ENCODE results near the gene ERP27.

Gene ERP27

GRCh38 chr12:14873440-14874185, 64.7 kb downstream of the ERP27 start:
- Histone ChIP-seq H3K9ac (no peak overlapping the region), H2AFZ (no peak overlapping the region), H3K36me3 (ENCODE audit: control insufficient read depth, insufficient read depth, low read length) (no peaks in the 10 kb centered on the region), H3K27me3 (ENCODE audit: control insufficient read depth, insufficient read depth, low read length) (no peaks in the 10 kb centered on the region), H3K4me1 (no peaks in the 10 kb centered on the region), H3K4me3 (ENCODE audit: low read depth, low read length) (no peak overlapping the region), H3K9me3 (ENCODE audit: control insufficient read depth, low read length) (no peaks in the 10 kb centered on the region), H3K79me2 (no peaks in the 10 kb centered on the region), H3K27ac (no peak overlapping the region), H3K4me2 (ENCODE audit: low read length) (no peak overlapping the region)
- TF ChIP-seq, protein P1, sequence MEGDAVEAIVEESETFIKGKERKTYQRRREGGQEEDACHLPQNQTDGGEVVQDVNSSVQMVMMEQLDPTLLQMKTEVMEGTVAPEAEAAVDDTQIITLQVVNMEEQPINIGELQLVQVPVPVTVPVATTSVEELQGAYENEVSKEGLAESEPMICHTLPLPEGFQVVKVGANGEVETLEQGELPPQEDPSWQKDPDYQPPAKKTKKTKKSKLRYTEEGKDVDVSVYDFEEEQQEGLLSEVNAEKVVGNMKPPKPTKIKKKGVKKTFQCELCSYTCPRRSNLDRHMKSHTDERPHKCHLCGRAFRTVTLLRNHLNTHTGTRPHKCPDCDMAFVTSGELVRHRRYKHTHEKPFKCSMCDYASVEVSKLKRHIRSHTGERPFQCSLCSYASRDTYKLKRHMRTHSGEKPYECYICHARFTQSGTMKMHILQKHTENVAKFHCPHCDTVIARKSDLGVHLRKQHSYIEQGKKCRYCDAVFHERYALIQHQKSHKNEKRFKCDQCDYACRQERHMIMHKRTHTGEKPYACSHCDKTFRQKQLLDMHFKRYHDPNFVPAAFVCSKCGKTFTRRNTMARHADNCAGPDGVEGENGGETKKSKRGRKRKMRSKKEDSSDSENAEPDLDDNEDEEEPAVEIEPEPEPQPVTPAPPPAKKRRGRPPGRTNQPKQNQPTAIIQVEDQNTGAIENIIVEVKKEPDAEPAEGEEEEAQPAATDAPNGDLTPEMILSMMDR (IDR thresholded peaks at IDR 0.05) = no peak

DNA sequence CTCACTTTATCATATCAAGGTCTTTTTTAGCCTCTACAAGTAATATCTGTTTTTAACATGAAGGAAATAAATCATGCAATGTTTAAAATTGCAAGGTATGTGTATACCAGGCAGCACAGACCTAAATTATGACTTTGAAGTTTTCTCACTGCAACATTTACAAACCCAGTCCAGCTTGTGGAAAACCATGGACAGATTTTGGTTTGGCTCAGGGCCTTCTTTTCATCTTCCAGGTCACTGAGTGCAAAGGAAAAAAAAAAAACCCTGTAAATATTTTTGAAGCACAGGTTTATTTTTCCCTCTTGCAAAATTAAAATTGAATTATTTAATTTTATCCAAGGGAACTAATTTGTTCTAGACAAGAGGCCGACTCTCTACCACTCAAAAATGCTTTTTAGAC, 66.5 kb downstream of the ERP27 start:
- TF ChIP-seq, protein P1 (IDR thresholded peaks at IDR 0.05) = no peak
- Histone ChIP-seq H3K79me2 (no peaks in the 10 kb centered on the region), H3K27me3 (ENCODE audit: control insufficient read depth, insufficient read depth, low read length) (no peaks in the 10 kb centered on the region), H2AFZ (no peak overlapping the region), H3K4me3 (ENCODE audit: low read depth, low read length) (no peak overlapping the region), H3K4me1 (no peaks in the 10 kb centered on the region), H3K4me2 (ENCODE audit: low read length) (no peak overlapping the region), H3K27ac (no peak overlapping the region), H3K9me3 (ENCODE audit: control insufficient read depth, low read length) (no peaks in the 10 kb centered on the region), H3K36me3 (ENCODE audit: control insufficient read depth, insufficient read depth, low read length) (no peaks in the 10 kb centered on the region), H3K9ac (no peak overlapping the region)

DNA sequence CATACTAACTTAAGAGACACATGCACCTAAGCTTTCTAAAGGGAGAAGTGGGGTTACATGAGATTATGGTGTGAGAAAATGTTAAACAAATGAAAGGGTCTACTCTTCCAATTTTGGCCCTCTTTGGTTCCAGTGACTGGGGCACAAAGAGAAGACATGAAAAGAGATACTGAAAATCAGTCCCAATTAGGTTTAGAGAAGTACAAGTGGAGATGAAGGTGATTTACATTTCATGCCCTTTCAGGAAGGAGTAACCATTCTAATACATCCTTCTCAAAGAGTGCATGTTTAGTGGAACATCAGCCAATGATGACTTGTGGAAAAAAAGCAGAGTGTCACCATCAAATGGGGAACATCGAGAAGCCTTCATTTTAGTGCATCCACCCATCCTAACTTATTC, 67.1 kb downstream of the ERP27 start:
- H3K27ac ChIP-seq = no peak overlapping the region
- TF ChIP-seq, protein P1 (IDR thresholded peaks at IDR 0.05) = no peak

GRCh38 chr12:14868916-14869506, 69.3 kb downstream of the ERP27 start:
- Histone ChIP-seq H3K79me2 (no peaks in the 10 kb centered on the region), H3K4me2 (ENCODE audit: low read length) (no peak overlapping the region), H3K36me3 (ENCODE audit: control insufficient read depth, insufficient read depth, low read length) (no peaks in the 10 kb centered on the region), H3K4me3 (ENCODE audit: low read depth, low read length) (no peak overlapping the region), H3K9me3 (ENCODE audit: control insufficient read depth, low read length) (no peaks in the 10 kb centered on the region), H3K9ac (no peak overlapping the region), H3K27me3 (ENCODE audit: control insufficient read depth, insufficient read depth, low read length) (no peaks in the 10 kb centered on the region), H3K27ac (no peak overlapping the region), H3K4me1 (no peaks in the 10 kb centered on the region), H2AFZ (no peak overlapping the region)
- TF ChIP-seq, protein P1 (IDR thresholded peaks at IDR 0.05) = no peak

More for the DNA sequence above, 67.1 kb downstream of the ERP27 start:
- Histone ChIP-seq H3K4me3 (ENCODE audit: low read depth, low read length) (no peak overlapping the region), H2AFZ (no peak overlapping the region), H3K4me2 (ENCODE audit: low read length) (no peak overlapping the region), H3K9me3 (ENCODE audit: control insufficient read depth, low read length) (no peaks in the 10 kb centered on the region), H3K4me1 (no peaks in the 10 kb centered on the region), H3K79me2 (no peaks in the 10 kb centered on the region), H3K36me3 (ENCODE audit: control insufficient read depth, insufficient read depth, low read length) (no peaks in the 10 kb centered on the region), H3K9ac (no peak overlapping the region), H3K27me3 (ENCODE audit: control insufficient read depth, insufficient read depth, low read length) (no peaks in the 10 kb centered on the region)

All from parathyroid adenoma (tissue), 2 donors.